ENCODE data around the gene INIP.

DNA sequence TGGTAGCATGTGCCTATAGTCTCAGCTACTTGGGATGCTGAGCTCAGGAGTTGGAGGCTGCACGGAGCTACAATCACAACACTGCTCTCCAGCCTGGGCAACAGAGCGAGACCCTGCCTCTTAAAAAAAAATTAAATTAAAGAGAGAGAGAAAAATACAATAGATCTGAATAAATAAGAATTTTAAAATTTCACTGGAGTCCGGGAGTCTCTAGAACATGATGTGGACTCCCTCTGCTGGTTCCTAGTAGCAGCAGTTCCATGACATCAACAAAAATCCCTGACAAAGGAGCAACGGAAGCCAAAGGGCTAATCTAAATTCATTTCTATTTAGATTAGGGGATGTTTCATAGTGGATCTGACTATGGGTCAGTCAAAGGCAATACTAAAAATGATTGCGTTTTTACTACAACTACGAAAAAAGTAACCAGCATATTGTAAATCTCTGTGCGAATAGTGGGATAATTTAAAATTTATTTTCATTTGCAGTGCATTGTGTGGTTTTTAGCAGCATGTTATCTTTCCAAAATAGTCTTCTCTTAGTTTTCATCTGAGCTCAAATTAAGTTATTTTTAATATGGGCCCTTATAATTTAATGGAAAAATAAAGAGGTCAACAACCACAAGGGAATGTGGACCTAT lies 6.7 kb downstream of the INIP start:
- TF ChIP-seq POLR2AphosphoS5 (IDR thresholded peaks at IDR 0.05) (no peak), CTCF (IDR thresholded peaks at IDR 0.05; ENCODE audit: poor library complexity, severe bottlenecking) (peak; percentile 72), MXI1 (conservative IDR thresholded peaks at IDR 0.05; ENCODE audit: poor library complexity, severe bottlenecking) (no peak), EP300 (conservative IDR thresholded peaks at IDR 0.05; ENCODE audit: poor library complexity, severe bottlenecking) (no peak)
